Heart left ventricle (tissue), 16 donors: ENCODE data around the gene USP17L25. TPM values are rescaled to one million over a fixed set of nuclear protein-coding genes. Genes with fewer than 3 reads are reported as not detected.
"Not testable (repeated sequence)": the region's sequence is repeated elsewhere in the genome, so short reads cannot be mapped to it uniquely, and the experiment has no call there.

Experiments used
- ATAC-seq, 4 donors: fragments of 200-7000 bp; cut with Tn5 transposase; one replicate each; pipeline ENCODE4 v1.9.1; 2020 to 2022; ENCODE audit warnings: moderate library complexity in 4 of 4, mild to moderate bottlenecking in 3 of 4, moderate number of reproducible peaks in 1 of 4
- DNase-seq, 5 donors: peaks; one replicate each; pipeline ENCODE4 v3.0.0-alpha.2; 2020
- H3K27ac ChIP-seq, 12 donors: fragments of 200-600 bp; sonication (generic) in 4 of 12; one replicate each; pipeline versions ENCODE4 v1.5.0 to v1.8.0; 2016 to 2022; ENCODE audit warnings: mild to moderate bottlenecking in 2 of 12
- H3K27me3 ChIP-seq, 9 donors: fragments of 200-600 bp; sonication (generic) in 2 of 9; one replicate each; pipeline versions ENCODE4 v1.5.1 to v1.8.0; 2016 to 2022; ENCODE audit warnings: mild to moderate bottlenecking in 3 of 9
- H3K36me3 ChIP-seq, 9 donors: fragments of 200-600 bp; sonication (generic) in 2 of 9; one replicate each; pipeline versions ENCODE4 v1.5.0 to v1.8.0; 2018 to 2022; ENCODE audit warnings: mild to moderate bottlenecking in 2 of 9
- H3K4me1 ChIP-seq, 12 donors: fragments of 200-600 bp; sonication (generic) in 4 of 12; one replicate each; pipeline versions ENCODE4 v1.5.0 to v1.8.0; 2016 to 2022; ENCODE audit warnings: mild to moderate bottlenecking in 3 of 12
- H3K4me3 ChIP-seq, 12 donors: fragments of 200-600 bp; sonication (generic) in 4 of 12; one replicate each; pipeline versions ENCODE4 v1.5.0 to v1.8.0; 2017 to 2022; ENCODE audit warnings: mild to moderate bottlenecking in 9 of 12, moderate library complexity in 4 of 12
- H3K9me3 ChIP-seq, 12 donors: fragments of 200-600 bp; sonication (generic) in 4 of 12; one replicate each; pipeline versions ENCODE4 v1.5.0 to v1.8.0; 2016 to 2022; ENCODE audit warnings: mild to moderate bottlenecking in 1 of 12
- WGBS, 4 donors: extraction: QIAGEN DNeasy Blood & Tissue Kit in 2 of 4; methylation state at CpG; one replicate each; pipeline versions ENCODE4 v1.1.5 to v1.1.7; 2013 to 2018; 5-methylcytosine and 5-hydroxymethylcytosine counted together
- intact Hi-C, 10 donors: fragments of 100-400 bp; cut with DNase I; formaldehyde crosslinking; loops; one replicate each; pipeline versions ENCODE4 v1.11.1 to v1.14.2; 2022
- long read RNA-seq, 3 donors: library from polyadenylated mRNA; unstranded; transcript quantifications; one replicate each; pipeline ENCODE4 v2.0.0, GENCODE V29; 2020 to 2021
- polyA plus RNA-seq, 2 donors: library from polyadenylated mRNA; stranded (reverse); fragments of 200-250 nt; gene quantifications; one replicate each; pipeline ENCODE4 v1.2.3, GENCODE V29; 2013
- total RNA-seq, 9 donors: library from RNA; depleted of rRNA in 2 of 9; stranded (reverse); fragments of >200 nt in 2 of 9; fragmentation: NEBNext Ultra II Directional in 3 of 9; extraction: Animal tissue kit (Norgen Biotek cat#: 25700) in 3 of 9; gene quantifications; one replicate each; pipeline versions ENCODE4 v1.1.0 to v1.2.4, GENCODE V29; 2016 to 2023
- donor health status: ischemic (EF 13 %, LVEDD 7.1; RV severe dilation, severe dysfunction).
- donor health status: healthy with polysubstance abuse.
- donor health status: DM: no; HTN: yes; CAD: no.
- donor health status: DM: no; HTN: no; CAD: no.
- donor health status: ischemic (EF 25% LVEDD 6.9; RV normal size, moderate dysfunction).
- donor health status: ischemic (EF 25% LVEDD 5.7; RV mildly dilated, moderate dysfunction).
- donor health status: healthy.
- donor health status: DM: yes; HTN: yes; CAD: no.
- donor health status: ischemic (EF 35%, LVEDD 5.7; RV mildly dilated, moderate dysfunction).
- donor health status: nonischemic (EF 11% LVEDD 7.7; RV severe dilation, severe dysfunction).
- donor health status: DM: yes; HTN: yes; CAD: no.
- donor health status: PGD.
- donor health status: ischemic (EF 29% LVEDD 5.4; RV normal size, mild dysfunction).
- donor health status: nonischemic (EF 23%, LVEDD 6.1; RV moderate dilation, normal function).

The USP17L25 gene
- total RNA-seq (not detected), polyA plus RNA-seq (not detected)
- long read RNA-seq, donor 1 = 0 reads
- long read RNA-seq, donor 2 = 0 reads
- long read RNA-seq, donor 3 = 0 reads

DNA sequence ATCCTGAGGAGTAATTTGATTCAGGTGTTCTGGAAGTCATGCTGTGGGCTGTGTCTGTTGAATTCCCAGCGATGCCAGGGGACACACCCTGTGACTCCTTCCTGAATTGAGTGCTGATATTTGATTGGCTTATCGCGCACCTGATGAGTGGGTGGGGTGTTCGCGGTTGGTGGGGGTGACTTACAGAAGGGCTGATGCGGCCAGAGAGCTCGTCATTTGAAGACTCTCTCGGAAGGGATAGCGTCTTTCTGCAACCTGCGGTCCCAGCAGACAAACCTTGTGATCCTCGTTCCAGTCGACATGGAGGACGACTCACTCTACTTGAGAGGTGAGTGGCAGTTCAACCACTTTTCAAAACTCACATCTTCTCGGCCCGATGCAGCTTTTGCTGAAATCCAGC, at the start of gene USP17L25:
TSS of gene USP17L25 (plus strand) at position 301 of the 400 bp plus-strand sequence. CDS start at position 301, 0 bp downstream.
- H3K4me1 ChIP-seq, intact Hi-C loops, H3K36me3 ChIP-seq, H3K9me3 ChIP-seq, H3K27me3 ChIP-seq, ATAC-seq, H3K4me3 ChIP-seq, DNase-seq, H3K27ac ChIP-seq: not testable (repeated sequence)
- WGBS, 4 donors = no CpG with 5 or more reads among the region's 15 CpGs

- DNase-seq, H3K36me3 ChIP-seq, intact Hi-C loops, H3K9me3 ChIP-seq, H3K27me3 ChIP-seq, H3K4me1 ChIP-seq, H3K27ac ChIP-seq, H3K4me3 ChIP-seq, ATAC-seq: not testable (repeated sequence)
- WGBS, 4 donors = 77 to 86% (median 85%) methylated on average over 1 to 5 of the region's 13 CpGs
Observed at GRCh38 chr4:9324191-9324590, 5.5 kb upstream of the USP17L25 start.

- ATAC-seq, H3K4me1 ChIP-seq, H3K36me3 ChIP-seq, DNase-seq, H3K27me3 ChIP-seq, H3K4me3 ChIP-seq, H3K27ac ChIP-seq, intact Hi-C loops, H3K9me3 ChIP-seq: not testable (repeated sequence)
- no CpG with 5 or more reads among the region's 15 CpGs for WGBS, 4 donors
Observed at GRCh38 chr4:9324865-9325264, 4.8 kb upstream of the USP17L25 start, which contains the start of gene USP17L24. Gene USP17L24, plus strand, starts transcription at chr4:9325165. Its CDS starts 0 bp downstream, at chr4:9325165.

DNA sequence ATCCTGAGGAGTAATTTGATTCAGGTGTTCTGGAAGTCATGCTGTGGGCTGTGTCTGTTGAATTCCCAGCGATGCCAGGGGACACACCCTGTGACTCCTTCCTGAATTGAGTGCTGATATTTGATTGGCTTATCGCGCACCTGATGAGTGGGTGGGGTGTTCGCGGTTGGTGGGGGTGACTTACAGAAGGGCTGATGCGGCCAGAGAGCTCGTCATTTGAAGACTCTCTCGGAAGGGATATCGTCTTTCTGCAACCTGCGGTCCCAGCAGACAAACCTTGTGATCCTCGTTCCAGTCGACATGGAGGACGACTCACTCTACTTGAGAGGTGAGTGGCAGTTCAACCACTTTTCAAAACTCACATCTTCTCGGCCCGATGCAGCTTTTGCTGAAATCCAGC, 4.6 kb downstream of the USP17L25 start, which contains the start of gene USP17L26:
TSS of gene USP17L26 (plus strand) at position 301 of the 400 bp plus-strand sequence. CDS start at position 301, 0 bp downstream.
- H3K4me3 ChIP-seq, H3K27ac ChIP-seq, H3K27me3 ChIP-seq, H3K36me3 ChIP-seq, H3K4me1 ChIP-seq, ATAC-seq, H3K9me3 ChIP-seq, intact Hi-C loops, DNase-seq: not testable (repeated sequence)
- WGBS, 4 donors = 94% methylated on average over 10 of the region's 15 CpGs; no CpG with 5 or more reads in 3 of the 4 donors

DNA sequence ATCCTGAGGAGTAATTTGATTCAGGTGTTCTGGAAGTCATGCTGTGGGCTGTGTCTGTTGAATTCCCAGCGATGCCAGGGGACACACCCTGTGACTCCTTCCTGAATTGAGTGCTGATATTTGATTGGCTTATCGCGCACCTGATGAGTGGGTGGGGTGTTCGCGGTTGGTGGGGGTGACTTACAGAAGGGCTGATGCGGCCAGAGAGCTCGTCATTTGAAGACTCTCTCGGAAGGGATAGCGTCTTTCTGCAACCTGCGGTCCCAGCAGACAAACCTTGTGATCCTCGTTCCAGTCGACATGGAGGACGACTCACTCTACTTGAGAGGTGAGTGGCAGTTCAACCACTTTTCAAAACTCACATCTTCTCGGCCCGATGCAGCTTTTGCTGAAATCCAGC, 9.4 kb downstream of the USP17L25 start, which contains the start of gene USP17L5:
TSS of gene USP17L5 (plus strand) at position 301 of the 400 bp plus-strand sequence. CDS start at position 301, 0 bp downstream.
- intact Hi-C loops, H3K4me1 ChIP-seq, H3K27ac ChIP-seq, ATAC-seq, H3K27me3 ChIP-seq, H3K4me3 ChIP-seq, H3K9me3 ChIP-seq, H3K36me3 ChIP-seq, DNase-seq: not testable (repeated sequence)
- no CpG with 5 or more reads among the region's 15 CpGs for WGBS, 4 donors

- WGBS, 4 donors = no CpG with 5 or more reads among the region's 15 CpGs
- H3K27ac ChIP-seq, H3K4me3 ChIP-seq, DNase-seq, H3K9me3 ChIP-seq, ATAC-seq, H3K36me3 ChIP-seq, H3K27me3 ChIP-seq, intact Hi-C loops, H3K4me1 ChIP-seq: not testable (repeated sequence)
Observed at GRCh38 chr4:9343848-9344247, 14.1 kb downstream of the USP17L25 start, which contains the start of gene USP17L27. Gene USP17L27, plus strand, starts transcription at chr4:9344148. Its CDS starts 0 bp downstream, at chr4:9344148.

- H3K36me3 ChIP-seq, DNase-seq, H3K4me3 ChIP-seq, H3K27me3 ChIP-seq, H3K27ac ChIP-seq, ATAC-seq, H3K9me3 ChIP-seq, H3K4me1 ChIP-seq, intact Hi-C loops: not testable (repeated sequence)
- no CpG with 5 or more reads among the region's 15 CpGs for WGBS, 4 donors
Observed at GRCh38 chr4:9348593-9348992, 18.9 kb downstream of the USP17L25 start, which contains the start of gene USP17L28. Gene USP17L28, plus strand, starts transcription at chr4:9348893. Its CDS starts 0 bp downstream, at chr4:9348893.

- H3K4me3 ChIP-seq, H3K4me1 ChIP-seq, H3K9me3 ChIP-seq, H3K27me3 ChIP-seq, H3K27ac ChIP-seq, ATAC-seq, intact Hi-C loops, H3K36me3 ChIP-seq: not testable (repeated sequence)
- 92 to 95% methylated on average over 13 of the region's 18 CpGs; no CpG with 5 or more reads in 2 of the 4 donors for WGBS, 4 donors
- peak in 1 of 5 donors; percentile 77 for DNase-seq
Observed at GRCh38 chr4:9350866-9351265, 21.2 kb downstream of the USP17L25 start.

DNA sequence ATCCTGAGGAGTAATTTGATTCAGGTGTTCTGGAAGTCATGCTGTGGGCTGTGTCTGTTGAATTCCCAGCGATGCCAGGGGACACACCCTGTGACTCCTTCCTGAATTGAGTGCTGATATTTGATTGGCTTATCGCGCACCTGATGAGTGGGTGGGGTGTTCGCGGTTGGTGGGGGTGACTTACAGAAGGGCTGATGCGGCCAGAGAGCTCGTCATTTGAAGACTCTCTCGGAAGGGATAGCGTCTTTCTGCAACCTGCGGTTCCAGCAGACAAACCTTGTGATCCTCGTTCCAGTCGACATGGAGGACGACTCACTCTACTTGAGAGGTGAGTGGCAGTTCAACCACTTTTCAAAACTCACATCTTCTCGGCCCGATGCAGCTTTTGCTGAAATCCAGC, 23.6 kb downstream of the USP17L25 start, which contains the start of gene USP17L29:
TSS of gene USP17L29 (plus strand) at position 301 of the 400 bp plus-strand sequence. CDS start at position 301, 0 bp downstream.
- H3K4me3 ChIP-seq, H3K36me3 ChIP-seq, H3K4me1 ChIP-seq, ATAC-seq, DNase-seq, H3K27ac ChIP-seq, H3K9me3 ChIP-seq, H3K27me3 ChIP-seq, intact Hi-C loops: not testable (repeated sequence)
- no CpG with 5 or more reads among the region's 15 CpGs for WGBS, 4 donors

- ATAC-seq, H3K9me3 ChIP-seq, H3K36me3 ChIP-seq, H3K27me3 ChIP-seq, DNase-seq, H3K4me3 ChIP-seq, H3K4me1 ChIP-seq, intact Hi-C loops, H3K27ac ChIP-seq: not testable (repeated sequence)
- WGBS, 4 donors = no CpG with 5 or more reads among the region's 15 CpGs
Observed at GRCh38 chr4:9362829-9363228, 33.1 kb downstream of the USP17L25 start, which contains the start of gene USP17L30. Gene USP17L30, plus strand, starts transcription at chr4:9363129. Its CDS starts 0 bp downstream, at chr4:9363129.

GRCh38 chr4:9379881-9380280, 50.2 kb downstream of the USP17L25 start:
- intact Hi-C loops, H3K9me3 ChIP-seq, H3K27me3 ChIP-seq, H3K4me1 ChIP-seq, ATAC-seq, H3K36me3 ChIP-seq, H3K27ac ChIP-seq, H3K4me3 ChIP-seq, DNase-seq: not testable (repeated sequence)
- 26 to 50% (median 46%) methylated on average over 1 of the region's 1 CpG for WGBS, 4 donors
